ENCODE data around the gene TRAPPC12.
A peak's percentile ranks its signal among the peaks of the same experiment; 100 is the strongest.
"Not testable (repeated sequence)": the region's sequence is repeated elsewhere in the genome, so short reads cannot be mapped to it uniquely, and the experiment has no call there.

The TRAPPC12 gene

DNA sequence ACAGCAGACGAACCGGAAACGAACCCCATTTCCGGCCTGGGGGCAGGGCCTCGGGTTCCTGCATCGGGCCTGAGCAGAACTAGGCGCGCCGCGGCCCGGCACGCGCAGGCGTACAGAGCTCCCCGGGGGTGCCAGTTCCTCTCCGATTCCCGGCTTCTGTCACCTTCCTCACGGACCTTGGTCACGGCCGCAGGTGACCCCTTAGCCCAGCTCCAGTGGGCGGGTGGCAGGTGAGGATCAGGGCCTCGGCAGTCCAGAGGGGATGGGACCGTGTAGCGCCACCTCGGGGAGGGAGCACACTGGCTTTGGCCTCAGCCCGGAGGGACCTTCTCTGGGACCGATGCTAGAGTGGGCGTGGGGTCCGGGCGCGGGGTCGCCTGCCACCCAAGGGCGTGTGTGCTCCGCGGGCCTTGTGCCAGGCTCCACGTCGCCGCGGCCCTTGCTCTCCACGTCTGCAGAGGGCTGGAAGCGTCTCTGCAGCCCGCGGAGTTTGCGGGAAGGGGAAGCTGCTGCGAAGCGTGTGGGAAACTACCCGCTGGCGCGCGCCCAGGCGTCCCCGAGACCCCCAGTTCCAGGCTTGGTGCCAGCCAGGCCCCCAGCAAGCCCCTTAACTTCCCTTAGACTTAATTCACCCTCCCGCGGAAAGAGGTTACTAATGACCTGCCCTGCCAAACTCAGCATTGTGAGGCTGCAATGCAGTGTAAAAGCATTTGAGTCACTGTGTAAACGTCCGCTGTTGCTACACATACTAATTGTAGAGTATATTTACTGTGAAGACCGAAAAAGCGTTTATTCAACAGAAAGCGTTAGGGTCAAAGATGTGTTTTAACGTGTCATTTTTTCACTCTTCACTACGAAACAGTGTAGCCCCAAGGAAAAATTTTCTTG is at the start of gene TRAPPC12:
Gene TRAPPC12, plus strand, starts transcription at position 48 of the 888 bp plus-strand sequence. CDS start 7,930 bp downstream, outside the sequence.
- DNase-seq = peak; percentile 93

DNA sequence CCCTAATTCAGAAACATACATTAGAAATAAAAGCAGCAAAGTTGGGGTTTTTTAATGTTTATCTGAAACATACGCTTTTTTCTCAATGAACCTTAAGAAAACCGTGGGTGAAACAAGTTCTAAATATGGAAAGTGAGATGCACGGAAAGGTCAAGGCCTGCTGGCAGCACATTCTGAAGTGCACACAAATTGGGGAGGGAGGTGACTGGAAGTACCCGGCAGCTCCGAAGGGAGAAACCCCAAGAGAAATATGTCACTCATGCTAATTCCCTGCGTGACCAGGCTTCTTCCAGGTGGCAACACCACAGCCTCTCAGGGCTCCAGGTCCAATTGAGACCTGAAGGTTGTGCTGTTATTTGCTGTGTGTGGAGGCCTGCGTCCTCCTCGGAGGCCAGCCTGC is 47.4 kb upstream of the TRAPPC12 start:
- DNase-seq = no peak

DNA sequence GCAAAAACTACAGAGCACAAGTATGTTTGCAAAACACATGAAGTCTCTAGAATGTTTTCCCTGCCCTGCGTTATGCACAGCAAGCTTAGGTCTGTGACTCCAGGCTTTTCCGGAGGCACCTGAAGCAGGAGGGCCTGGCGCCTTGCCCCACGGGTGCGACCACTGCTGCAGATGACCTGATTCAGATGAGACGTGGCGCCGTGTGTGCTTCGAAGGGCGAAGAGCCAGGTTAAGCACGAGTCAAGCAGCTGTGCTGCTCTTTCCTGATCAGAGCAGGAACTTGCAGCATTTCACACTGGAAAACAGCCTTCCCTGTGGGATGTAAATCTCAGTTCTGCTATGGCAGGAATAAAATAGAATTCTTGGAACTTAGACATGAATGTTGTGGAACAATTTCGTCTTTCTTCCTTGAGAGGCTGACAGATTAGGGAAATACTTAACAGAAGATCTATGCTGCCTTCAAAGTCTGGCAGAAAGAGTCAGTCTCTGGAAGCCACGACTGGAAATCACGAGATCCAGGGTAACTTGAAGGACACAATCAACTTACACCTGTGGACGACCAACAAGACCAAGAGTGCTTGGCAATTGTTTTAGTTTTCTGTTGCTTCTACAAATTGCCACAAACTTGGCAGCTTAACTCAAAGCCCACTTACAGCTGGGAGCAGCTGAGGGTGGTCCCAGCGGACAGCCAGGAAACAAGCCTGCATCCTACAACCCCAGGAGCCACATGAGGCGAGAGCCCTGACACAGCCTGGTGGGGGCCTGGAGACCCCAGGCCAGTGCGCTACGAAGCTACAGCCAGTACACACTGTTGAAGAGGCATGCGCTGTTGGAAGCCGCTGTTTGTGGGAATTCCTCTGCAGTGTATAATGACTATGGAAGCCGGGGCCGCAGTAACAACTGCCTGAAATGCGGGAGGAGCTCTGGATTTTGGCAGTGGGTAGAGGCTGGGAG is 44.8 kb upstream of the TRAPPC12 start:
- peak; percentile 64 for DNase-seq

DNA sequence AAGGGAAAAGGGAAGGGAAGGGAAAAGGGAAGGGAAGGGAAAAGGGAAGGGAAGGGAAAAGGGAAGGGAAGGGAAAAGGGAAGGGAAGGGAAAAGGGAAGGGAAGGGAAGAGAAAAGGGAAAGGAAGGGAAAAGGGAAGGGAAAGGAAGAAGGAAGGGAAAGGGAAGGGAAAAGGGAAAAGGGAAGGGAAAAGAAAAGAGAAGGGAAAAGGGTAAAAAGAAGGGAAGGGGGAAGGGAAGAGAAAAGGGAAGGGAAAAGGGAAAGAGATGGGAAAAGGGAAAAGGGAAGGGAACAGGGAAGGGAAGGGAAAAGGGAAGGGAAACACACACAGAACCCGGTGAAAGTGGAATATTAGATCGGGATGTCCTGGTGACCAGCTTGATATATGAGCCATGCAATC is 42.6 kb upstream of the TRAPPC12 start:
- DNase-seq = no peak

DNA sequence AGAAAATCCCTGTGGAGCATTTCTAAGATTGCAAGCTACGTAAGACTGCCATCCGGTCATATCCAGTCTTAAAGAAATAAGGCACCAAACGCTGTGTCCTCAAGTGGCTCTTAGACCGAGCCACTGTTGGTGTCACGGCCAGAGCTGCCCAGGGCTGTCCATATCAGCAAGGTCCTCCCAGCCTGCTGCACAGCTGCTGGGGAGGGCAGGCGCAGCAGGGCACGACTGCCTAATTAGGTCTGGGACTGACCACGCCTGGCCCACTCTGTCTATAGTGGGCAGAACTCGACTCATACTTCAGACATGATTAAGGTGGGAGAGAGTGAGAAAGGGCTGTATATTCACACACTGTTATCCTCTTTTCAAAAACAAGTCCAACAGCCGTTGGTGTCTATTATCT is 41.2 kb upstream of the TRAPPC12 start:
- no peak for DNase-seq

DNA sequence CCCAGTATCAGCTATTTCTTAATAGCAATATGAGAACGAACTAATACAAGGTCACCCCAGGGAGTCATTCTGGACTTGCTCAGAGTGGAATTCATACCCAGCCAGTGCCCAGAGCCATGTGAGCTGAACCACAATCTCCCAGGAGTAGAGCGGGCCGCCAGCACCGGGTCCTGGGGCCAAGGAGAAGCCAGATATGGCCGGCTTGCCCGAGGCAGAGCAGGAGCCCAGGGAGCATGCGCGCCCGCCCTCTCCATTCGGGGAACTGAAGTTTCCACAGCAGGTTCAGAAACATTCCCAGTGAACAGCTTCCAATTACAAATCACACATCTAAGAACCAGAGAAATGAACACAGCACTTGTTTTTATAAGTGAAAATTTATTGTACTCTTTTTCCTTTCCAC is 39.4 kb upstream of the TRAPPC12 start:
- DNase-seq = no peak

DNA sequence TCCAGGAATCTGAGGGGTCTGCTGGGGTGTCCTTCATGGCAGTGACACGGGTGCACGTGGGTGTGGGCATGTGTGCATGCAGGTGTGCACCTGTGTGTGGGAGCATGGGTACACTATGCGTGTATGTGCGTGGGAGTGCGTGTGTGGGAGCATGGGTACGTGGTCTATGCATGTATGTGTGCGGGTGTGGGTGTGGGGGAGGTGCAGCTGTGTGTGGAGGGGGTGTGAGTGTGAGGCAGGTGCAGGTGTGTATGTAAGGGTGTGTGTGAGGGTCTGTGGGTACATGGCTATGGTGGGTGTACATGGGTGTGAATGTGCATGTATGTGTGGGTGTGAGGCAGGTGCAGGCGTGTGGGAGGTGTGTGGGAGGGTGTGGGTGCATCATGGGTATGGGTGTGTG is 38.2 kb upstream of the TRAPPC12 start:
- DNase-seq = no peak

DNA sequence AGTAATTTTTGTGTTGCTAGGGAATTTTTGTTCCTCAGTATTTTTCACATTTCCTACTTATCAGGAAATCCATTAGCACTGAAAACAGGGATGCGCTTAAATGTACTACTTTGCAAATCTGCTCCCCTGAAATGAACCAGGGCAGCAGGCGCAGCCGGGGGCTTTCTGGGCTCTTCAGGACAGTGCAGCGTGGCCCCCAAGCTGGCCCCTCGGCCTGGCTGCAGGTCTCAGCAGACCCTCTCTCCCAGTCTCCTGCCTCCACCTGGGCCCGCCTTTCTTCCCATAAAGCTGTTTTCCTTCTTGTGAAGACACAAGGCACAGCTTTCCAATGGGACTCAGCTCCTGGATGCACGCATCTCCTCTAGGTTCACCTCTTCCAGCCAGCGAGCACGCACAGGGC is 37.2 kb upstream of the TRAPPC12 start:
- no peak for DNase-seq

DNA sequence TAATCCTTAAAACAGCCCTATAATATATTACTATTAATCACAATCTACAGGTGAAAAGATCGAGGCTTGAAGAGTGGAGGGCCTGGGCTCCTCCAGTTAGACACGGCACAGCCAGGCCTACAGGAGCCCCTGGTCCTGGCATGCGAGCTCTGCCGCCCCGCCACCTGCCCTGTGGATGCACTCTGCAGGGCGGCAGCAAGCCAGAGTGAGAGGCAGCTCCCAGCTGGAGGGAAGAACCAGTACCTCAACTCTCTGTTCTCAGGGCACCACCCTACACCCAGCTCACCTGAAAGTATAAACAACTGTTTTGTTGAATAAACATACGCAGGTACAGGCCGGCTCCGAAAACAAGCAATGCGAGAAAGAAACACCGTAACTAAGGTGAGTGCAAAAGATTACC is 36.5 kb upstream of the TRAPPC12 start:
- DNase-seq = no peak

DNA sequence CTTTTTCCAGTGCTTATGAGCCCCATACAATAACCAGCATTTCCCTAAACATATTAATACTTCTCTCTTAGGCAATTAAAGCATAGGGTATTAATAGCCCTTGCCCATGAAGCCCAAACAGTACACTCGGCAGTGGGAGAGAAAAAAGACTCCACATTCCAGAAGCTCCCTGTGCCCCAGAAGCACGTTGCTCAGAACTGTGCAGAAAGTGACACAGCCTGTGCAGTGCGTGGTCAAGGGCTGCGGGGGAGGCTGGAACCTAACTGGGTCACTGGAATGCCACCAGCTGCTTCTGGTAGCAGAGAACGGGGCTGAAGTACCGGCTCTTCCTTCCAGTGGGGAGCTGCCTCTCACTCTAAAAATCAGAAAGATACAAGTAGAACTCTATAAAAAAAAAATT is 34.6 kb upstream of the TRAPPC12 start:
- no peak for DNase-seq

DNA sequence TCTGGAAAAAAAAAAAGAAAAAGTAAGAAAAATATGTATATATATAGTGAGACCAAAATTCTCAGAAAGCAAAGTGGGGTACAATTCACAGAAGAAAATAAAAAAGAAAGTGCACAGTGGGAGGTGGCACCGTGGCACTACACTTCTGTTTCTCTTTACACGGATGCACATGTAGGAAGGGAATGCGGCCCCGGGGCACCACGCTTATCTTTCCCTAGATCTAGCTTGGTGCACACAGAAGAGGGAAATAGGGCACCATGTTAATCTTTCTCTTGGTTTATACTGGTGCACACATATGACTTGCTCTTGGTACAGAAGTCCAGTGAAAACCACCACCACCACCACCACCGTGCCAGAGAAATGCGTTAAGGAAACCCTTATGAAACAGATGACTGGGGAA is 33.9 kb upstream of the TRAPPC12 start:
- no peak for DNase-seq

DNA sequence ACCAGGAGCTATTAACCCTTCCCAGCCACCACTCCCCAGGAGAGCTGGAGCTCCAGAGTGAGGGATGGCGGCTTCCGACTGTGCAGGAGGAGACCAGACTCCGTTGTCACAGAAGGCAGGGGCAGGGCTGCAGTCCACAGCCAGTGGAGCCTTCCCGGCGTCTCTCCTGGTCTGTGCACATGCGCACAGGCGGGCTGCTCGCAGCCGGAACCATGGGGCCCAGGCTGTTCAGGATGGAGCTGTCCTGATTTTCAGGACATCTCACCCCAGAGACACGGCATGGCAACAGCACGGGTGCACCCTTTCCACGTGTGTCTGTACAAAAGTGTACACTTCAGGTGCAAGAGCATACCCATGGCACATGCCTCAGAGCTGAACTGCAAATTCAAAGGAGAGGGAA is 30.7 kb upstream of the TRAPPC12 start:
- DNase-seq = no peak

DNA sequence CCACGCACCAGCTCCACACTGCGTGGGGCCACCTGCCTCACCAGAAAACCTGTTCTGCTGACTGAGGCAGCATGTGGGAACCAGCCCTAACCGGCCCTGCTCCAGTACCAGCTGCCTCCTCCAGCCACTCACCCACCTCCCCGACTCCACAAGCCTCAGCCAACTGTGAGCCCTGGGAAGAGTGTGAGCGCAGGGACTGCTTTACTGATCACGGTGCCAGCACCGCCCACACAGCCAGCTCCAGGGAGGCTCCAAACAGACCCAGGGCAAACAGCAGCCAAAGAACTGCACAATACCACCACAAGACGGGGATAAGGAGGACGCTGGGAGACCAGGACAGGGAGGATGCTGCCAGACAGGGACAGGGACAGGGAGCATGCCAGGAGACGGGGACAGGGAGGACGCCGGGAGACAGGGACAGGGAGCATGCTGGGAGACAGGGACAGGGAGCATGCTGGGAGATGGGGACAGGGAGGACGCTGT is 30.2 kb upstream of the TRAPPC12 start:
- no peak for DNase-seq

DNA sequence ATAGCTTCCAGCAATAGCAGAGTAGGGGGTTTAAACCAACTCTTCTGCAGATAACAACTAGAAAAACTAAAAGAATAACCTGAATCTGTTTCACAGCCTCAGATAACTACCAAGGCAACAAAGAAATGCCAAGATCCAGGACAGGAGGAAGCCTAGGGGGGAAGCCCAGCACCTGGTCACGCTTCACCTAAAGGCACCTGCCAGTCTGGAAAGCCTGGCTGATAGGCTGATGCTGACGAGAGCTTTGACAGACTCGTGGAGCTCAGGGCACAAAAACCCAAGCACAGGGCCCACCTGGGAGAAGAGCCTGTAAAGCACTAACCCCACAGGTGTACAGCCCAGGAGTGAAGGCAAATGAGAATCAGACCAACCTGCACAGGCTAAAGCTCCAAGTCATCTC is 24.5 kb upstream of the TRAPPC12 start:
- no peak for DNase-seq

DNA sequence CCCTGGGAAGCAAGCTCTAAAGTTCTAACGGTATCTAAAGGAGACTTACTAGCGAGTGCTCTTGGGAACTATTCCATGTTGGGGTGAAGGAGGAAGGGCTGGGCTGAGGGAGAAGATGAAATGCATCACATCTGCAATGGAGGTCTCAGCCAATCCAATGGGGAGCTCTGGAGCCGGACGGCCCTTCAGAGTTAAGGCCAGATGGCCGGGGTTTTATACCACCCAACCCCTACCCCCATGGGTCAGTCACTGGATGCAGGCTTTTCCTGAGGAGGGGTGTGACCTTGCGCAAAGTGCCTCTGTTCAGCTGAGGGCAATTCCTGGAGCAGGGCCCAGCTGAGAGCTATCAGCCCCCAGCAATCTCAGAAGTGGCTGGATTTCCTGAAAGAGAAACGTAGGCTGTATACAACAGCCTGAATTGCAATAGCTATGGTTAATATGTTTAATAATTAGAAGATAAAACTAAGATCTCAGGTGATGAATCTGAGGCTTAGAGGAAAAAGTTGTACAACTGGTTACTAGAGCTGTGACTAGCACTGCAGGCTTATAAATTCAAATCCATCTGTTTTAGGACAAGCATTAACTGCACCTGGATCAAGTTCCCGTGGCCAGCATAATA is 23.4 kb upstream of the TRAPPC12 start:
- DNase-seq = no peak

DNA sequence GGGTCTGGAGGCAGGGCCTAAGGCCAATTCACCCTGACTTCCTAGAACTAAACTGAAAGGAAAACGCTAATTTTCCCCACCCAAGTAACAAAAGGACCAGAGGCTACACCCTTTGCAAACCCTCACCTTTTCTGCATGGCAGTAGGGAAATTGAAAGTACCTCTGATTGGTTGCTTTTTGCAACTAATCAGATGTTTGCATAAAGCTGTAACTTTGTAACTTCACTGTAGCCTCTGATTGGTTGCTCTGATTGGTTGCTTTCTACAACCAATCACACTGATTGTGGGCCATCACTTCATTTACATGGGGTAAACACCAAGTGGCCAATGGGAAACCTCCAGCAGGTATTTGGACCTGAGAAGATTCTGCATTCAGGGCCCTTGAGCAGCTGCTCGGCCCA is 22.7 kb upstream of the TRAPPC12 start:
- no peak for DNase-seq

DNA sequence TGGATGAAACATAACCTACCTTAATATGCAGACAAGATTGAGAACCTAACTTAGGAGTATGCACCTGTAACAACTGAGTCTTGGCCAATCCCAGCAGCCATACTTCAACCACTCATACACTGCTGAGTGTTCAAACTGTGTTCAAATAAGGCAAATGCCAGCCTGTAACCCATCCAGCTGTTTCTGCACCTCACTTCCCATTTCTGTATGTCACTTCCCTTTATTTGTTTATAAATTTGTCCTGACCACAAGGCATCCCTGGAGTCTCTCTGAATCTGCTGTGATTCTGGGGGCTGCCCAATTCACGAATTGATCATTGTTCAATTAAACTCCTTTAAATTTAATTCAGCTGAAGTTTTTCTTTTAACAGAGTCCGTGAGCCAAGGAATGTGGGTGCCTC is 22.0 kb upstream of the TRAPPC12 start:
- not testable (repeated sequence) for DNase-seq

DNA sequence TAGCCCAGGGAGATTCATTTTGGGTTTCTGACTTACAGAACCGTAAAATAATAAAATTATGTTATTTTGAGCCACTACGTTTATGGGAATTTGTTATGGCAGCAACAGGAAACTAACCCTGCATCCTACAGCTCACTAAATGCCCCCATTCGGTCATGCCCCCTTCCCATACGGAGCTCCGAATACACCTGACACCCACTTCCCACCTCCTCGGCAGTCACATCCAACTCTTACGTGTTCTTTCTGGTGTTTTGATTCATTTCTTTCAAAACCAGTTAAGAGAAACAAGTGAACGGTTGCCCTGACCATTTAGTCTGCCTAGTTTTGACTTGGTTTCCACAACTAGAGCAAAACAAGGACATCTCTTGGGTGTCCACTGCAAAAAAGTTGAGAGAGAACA is 21.6 kb upstream of the TRAPPC12 start:
- no peak for DNase-seq

DNA sequence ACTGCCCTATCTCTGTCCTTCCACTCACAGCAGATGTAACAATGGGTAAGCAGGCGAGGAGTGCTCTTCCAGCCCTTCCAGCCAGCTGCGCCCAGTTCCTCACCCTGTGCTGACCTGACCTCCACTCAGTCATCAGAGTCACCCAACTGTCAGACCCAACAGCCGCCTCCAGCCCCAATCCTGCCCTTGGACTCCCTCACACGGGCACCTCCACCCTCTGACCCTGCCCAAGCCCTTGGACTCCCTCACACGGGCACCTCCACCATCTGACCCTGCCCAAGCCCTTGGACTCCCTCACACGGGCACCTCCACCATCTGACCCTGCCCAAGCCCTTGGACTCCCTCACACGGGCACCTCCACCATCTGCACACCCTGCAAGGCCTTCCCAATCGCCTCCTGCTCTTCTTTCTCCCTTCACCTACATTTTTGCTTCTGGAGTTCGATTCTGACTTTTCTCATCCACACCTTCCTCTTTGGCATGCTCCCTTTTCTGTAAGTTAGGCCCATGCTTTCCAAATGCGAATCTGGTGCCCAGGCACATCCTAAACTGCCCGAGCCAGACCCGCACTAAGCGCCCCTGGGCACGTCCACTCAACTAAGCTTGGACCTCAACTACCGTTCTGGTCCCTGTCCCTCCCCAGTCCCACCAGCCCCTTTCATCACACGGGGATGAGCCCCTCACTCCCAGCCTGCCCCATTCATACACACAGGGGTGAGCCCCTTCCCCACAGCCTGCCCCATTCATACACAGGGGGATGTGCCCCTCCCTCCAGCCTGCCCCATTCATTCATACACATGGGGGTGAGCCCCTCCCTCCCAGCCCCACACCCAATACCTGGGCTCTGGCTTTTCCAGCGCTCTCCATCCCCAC is 17.7 kb upstream of the TRAPPC12 start:
- no peak for DNase-seq

DNA sequence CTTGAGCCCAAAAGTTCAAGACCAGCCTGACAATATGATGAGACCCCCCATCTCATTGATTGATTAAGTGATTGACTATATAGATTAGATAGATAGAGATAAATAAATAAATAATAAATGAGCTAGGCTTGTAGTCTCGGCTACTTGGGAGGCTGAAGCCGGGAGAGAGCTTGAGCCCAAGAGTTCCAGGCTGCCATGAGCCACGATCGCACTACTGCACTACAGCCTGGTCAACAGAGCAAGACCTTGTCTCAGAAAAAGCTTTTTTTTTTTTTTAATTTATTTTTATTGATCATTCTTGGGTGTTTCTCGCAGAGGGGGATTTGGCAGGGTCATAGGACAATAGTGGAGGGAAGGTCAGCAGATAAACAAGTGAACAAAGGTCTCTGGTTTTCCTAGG is 14.3 kb upstream of the TRAPPC12 start:
- no peak for DNase-seq

DNA sequence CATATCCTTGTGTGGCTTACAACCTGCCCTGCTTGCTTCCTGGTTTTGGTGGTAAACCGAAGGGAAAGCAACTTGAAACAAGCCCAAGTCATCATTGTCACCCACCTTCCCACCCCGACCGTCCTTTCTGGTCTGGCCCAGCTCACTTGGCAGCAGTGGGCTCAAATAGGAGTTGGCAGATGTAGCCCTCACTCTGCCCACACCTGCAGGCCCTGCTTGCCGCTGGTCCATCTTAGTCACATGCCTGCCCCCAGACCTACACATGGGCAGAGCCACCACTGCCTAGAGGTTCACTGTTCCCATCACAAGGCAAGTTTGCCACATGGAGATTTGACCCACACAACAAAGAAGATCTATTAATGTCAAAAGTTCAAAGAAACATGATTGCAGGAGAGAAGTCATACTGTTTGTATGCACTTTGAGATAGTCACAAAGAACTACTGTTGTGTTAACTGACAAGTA is 11.2 kb upstream of the TRAPPC12 start:
- no peak for DNase-seq
